NT2/D1 (cell line): ENCODE results near the gene TGM1.

Source experiments
- YY1 ChIP-seq: IDR thresholded peaks from 2 replicates; pipeline ENCODE4 v1.6.1; 2011; ENCODE audit not compliant: insufficient read length, insufficient read depth
- ZNF274 ChIP-seq: IDR thresholded peaks from 2 replicates; pipeline ENCODE4 v1.6.1; 2011; ENCODE audit warnings: mild to moderate bottlenecking, low read depth, low read length

- TF ChIP-seq YY1 = no peak
- TF ChIP-seq ZNF274 = no peak
Observed at GRCh38 chr14:24264298-24264697, 1.3 kb upstream of the TGM1 start.
